H1 (cell line): ENCODE measurements around the gene ZNF775. TPM values are rescaled to one million over a fixed set of nuclear protein-coding genes. Genes with fewer than 3 reads are reported as not detected.
A peak's percentile ranks its signal among the peaks of the same experiment; 100 is the strongest.

Experiments
- CTCF ChIA-PET: fragments of 300-600 bp; sonication (Branson Sonifier 250); formaldehyde crosslinking; loops from one replicate; lab custom pipeline; 2021; ENCODE audit not compliant: partially characterized antibody; lab: Charles Lee
- POLR2A ChIA-PET: fragments of 300-600 bp; sonication (Branson Sonifier 250); formaldehyde crosslinking; loops from one replicate; lab custom pipeline; 2021; ENCODE audit warnings: inconsistent platforms; ENCODE audit not compliant: partially characterized antibody; lab: Charles Lee
- DNase-seq, 2 experiments: peaks; one replicate each; pipeline versions ENCODE4 v3.0.0 to v3.0.0-alpha.2; 2010 to 2022; ENCODE audit warnings: low spot score in 2 of 2, low read depth in 1 of 2, mixed read lengths in 1 of 2
- FAIRE-seq: peaks from 2 replicates; lab custom pipeline; 2011; peaks lifted over from hg19 to GRCh38; lab: Jason Lieb, UNC
- H2AFZ ChIP-seq: 2 replicates; pipeline ENCODE4 v1.8.1; 2012; ENCODE audit warnings: low read length, inconsistent platforms
- H2AK5ac ChIP-seq: 2 replicates; pipeline ENCODE4 v1.6.1; 2013; ENCODE audit warnings: low read depth, low read length
- H2BK120ac ChIP-seq: replicated peaks from 2 replicates; pipeline ENCODE3; 2013; ENCODE audit warnings: low read depth, low read length, inconsistent platforms
- H2BK12ac ChIP-seq: 2 replicates; pipeline ENCODE4 v1.6.1; 2013; ENCODE audit warnings: low read depth, low read length
- H2BK15ac ChIP-seq: 2 replicates; pipeline ENCODE4 v1.6.1; 2013; ENCODE audit warnings: low read length
- H2BK20ac ChIP-seq: 2 replicates; pipeline ENCODE4 v1.6.1; 2013; ENCODE audit warnings: low read length
- H2BK5ac ChIP-seq: 2 replicates; pipeline ENCODE4 v1.6.1; 2013; ENCODE audit warnings: low read depth, low read length
- H3K14ac ChIP-seq: 2 replicates; pipeline ENCODE4 v1.6.1; 2013; ENCODE audit warnings: inconsistent platforms; ENCODE audit not compliant: insufficient read length
- H3K18ac ChIP-seq: 2 replicates; pipeline ENCODE4 v1.6.1; 2013; ENCODE audit warnings: low read length; ENCODE audit errors: extremely low read depth
- H3K23ac ChIP-seq: 2 replicates; pipeline ENCODE4 v1.6.1; 2013; ENCODE audit warnings: inconsistent platforms; ENCODE audit not compliant: insufficient read length
- H3K23me2 ChIP-seq: 2 replicates; pipeline ENCODE4 v1.6.1; 2013; ENCODE audit warnings: low read depth, low read length
- H3K27ac ChIP-seq: 2 replicates; pipeline ENCODE4 v1.6.1; 2011; ENCODE audit warnings: low read depth, low read length, inconsistent platforms
- H3K27me3 ChIP-seq, 4 experiments: replicated peaks in 1 of 4; 1 replicate in 1 of 4; 2 replicates in 3 of 4; pipeline versions ENCODE4 v1.6.1 to v1.8.1; 2011 to 2013; ENCODE audit warnings: low read length in 3 of 4, mild to moderate bottlenecking in 3 of 4, inconsistent platforms in 2 of 4, mixed read lengths in 2 of 4, moderate library complexity in 1 of 4; ENCODE audit not compliant: control insufficient read depth in 3 of 4, insufficient read depth in 3 of 4; ENCODE audit errors: extremely low read depth in 1 of 4
- H3K36me3 ChIP-seq, 4 experiments: 2 replicates each; pipeline versions ENCODE4 v1.6.1 to v1.8.1; 2011 to 2013; ENCODE audit warnings: mild to moderate bottlenecking in 4 of 4, low read length in 3 of 4, moderate library complexity in 2 of 4, control low read depth in 1 of 4, inconsistent platforms in 1 of 4; ENCODE audit not compliant: insufficient read depth in 4 of 4, control insufficient read depth in 2 of 4
- H3K4ac ChIP-seq: replicated peaks from 2 replicates; pipeline ENCODE3; 2013; ENCODE audit warnings: low read length, low read depth, mixed read lengths, inconsistent platforms; ENCODE audit not compliant: insufficient read length
- H3K4me1 ChIP-seq, 4 experiments: replicated peaks in 1 of 4; 1 replicate in 1 of 4; 2 replicates in 3 of 4; pipeline versions ENCODE4 v1.6.1 to v1.8.1; 2011 to 2013; ENCODE audit warnings: low read length in 3 of 4, inconsistent platforms in 2 of 4, mixed read lengths in 1 of 4; ENCODE audit not compliant: insufficient read depth in 4 of 4, control insufficient read depth in 3 of 4
- H3K4me2 ChIP-seq, 2 experiments: 2 replicates each; pipeline versions ENCODE4 v1.6.1 to v1.8.1; 2011 to 2013; ENCODE audit warnings: low read depth in 2 of 2, low read length in 2 of 2, control low read depth in 1 of 2, inconsistent platforms in 1 of 2, mild to moderate bottlenecking in 1 of 2; ENCODE audit not compliant: insufficient read depth in 1 of 2
- H3K4me3 ChIP-seq, 4 experiments: fragments of 200-600, 300-600 bp in 1 of 4; sonication (generic), shearing (Covaris generic), sonication (Bioruptor Twin) in 1 of 4; 2 replicates each; pipeline versions ENCODE4 v1.5.1 to v1.8.1; 2011 to 2016; ENCODE audit warnings: low read length in 4 of 4, low read depth in 3 of 4, control low read depth in 2 of 4, inconsistent platforms in 2 of 4, mild to moderate bottlenecking in 2 of 4, mixed read lengths in 1 of 4, moderate library complexity in 1 of 4; ENCODE audit not compliant: insufficient read depth in 2 of 4; ENCODE audit errors: extremely low read depth in 1 of 4
- H3K56ac ChIP-seq: replicated peaks from 2 replicates; pipeline ENCODE3; 2013; ENCODE audit warnings: low read depth, mild to moderate bottlenecking, mixed read lengths, low read length, inconsistent platforms; ENCODE audit not compliant: insufficient read length
- H3K79me1 ChIP-seq: 2 replicates; pipeline ENCODE4 v1.6.1; 2013; ENCODE audit warnings: low read depth, low read length, control low read depth
- H3K79me2 ChIP-seq, 2 experiments: 2 replicates each; pipeline versions ENCODE4 v1.6.1 to v1.8.1; 2012 to 2013; ENCODE audit warnings: low read length in 2 of 2, mild to moderate bottlenecking in 2 of 2, inconsistent platforms in 1 of 2; ENCODE audit not compliant: insufficient read depth in 2 of 2, control insufficient read depth in 1 of 2
- H3K9ac ChIP-seq, 4 experiments: replicated peaks in 1 of 4; 1 replicate in 1 of 4; 2 replicates in 3 of 4; pipeline versions ENCODE4 v1.6.1 to v1.8.1; 2011 to 2013; ENCODE audit warnings: low read depth in 3 of 4, low read length in 3 of 4, control low read depth in 2 of 4, mild to moderate bottlenecking in 2 of 4, moderate library complexity in 2 of 4, inconsistent platforms in 1 of 4; ENCODE audit errors: extremely low read depth in 1 of 4
- H3K9me3 ChIP-seq, 2 experiments: 2 replicates each; pipeline versions ENCODE4 v1.6.1 to v1.8.1; 2012 to 2013; ENCODE audit warnings: mild to moderate bottlenecking in 2 of 2, moderate library complexity in 2 of 2, control low read depth in 1 of 2, inconsistent platforms in 1 of 2, low read depth in 1 of 2, low read length in 1 of 2, mixed read lengths in 1 of 2; ENCODE audit not compliant: insufficient read depth in 2 of 2
- H4K20me1 ChIP-seq, 2 experiments: replicated peaks in 1 of 2; 2 replicates each; pipeline versions ENCODE3 to v1.8.1; 2011 to 2013; ENCODE audit warnings: inconsistent platforms in 2 of 2, low read length in 2 of 2, mild to moderate bottlenecking in 1 of 2; ENCODE audit not compliant: insufficient read depth in 2 of 2, control insufficient read depth in 1 of 2
- H4K5ac ChIP-seq: 2 replicates; pipeline ENCODE4 v1.6.1; 2013; ENCODE audit warnings: low read length, low read depth, mixed read lengths, inconsistent platforms; ENCODE audit not compliant: insufficient read length
- H4K8ac ChIP-seq: 2 replicates; pipeline ENCODE4 v1.8.0; 2013; ENCODE audit warnings: mild to moderate bottlenecking, moderate library complexity, low read length, inconsistent platforms; ENCODE audit not compliant: insufficient read depth; ENCODE audit errors: extremely low read depth
- H4K91ac ChIP-seq: replicated peaks from 2 replicates; pipeline ENCODE3; 2013; ENCODE audit warnings: low read length, mixed read lengths, inconsistent platforms; ENCODE audit not compliant: insufficient read length
- ASH2L ChIP-seq: fragments of 200-600, 300-600 bp; sonication (generic); IDR thresholded peaks from one replicate; pipeline ENCODE4 v1.7.1; 2017; ENCODE audit warnings: low read length
- CEBPB ChIP-seq: IDR thresholded peaks from 2 replicates; pipeline ENCODE4 v1.6.1; 2012; ENCODE audit warnings: low read depth, low read length
- CTCF ChIP-seq, 3 experiments: IDR thresholded peaks; 1 replicate in 2 of 3; 2 replicates in 1 of 3; pipeline versions ENCODE4 v1.5.1 to v1.6.1; 2011; ENCODE audit warnings: low read length in 3 of 3, mild to moderate bottlenecking in 3 of 3, inconsistent platforms in 2 of 3, low read depth in 1 of 3, moderate library complexity in 1 of 3; ENCODE audit not compliant: insufficient read depth in 1 of 3; ENCODE audit errors: control extremely low read depth in 1 of 3
- E2F6 ChIP-seq: IDR thresholded peaks from 2 replicates; pipeline ENCODE4 v1.6.1; 2012; ENCODE audit warnings: inconsistent platforms
- GABPA ChIP-seq: IDR thresholded peaks from 2 replicates; pipeline ENCODE4 v1.6.1; 2011; ENCODE audit warnings: mild to moderate bottlenecking, low read length, moderate library complexity, borderline replicate concordance; ENCODE audit not compliant: insufficient read depth
- HDAC2 ChIP-seq, 2 experiments: fragments of 300-600 bp in 1 of 2; sonication (generic) in 1 of 2; IDR thresholded peaks; 2 replicates each; pipeline ENCODE4 v1.6.1; 2011 to 2012; ENCODE audit warnings: low read depth in 2 of 2, low read length in 2 of 2, mild to moderate bottlenecking in 2 of 2, moderate library complexity in 2 of 2, borderline replicate concordance in 1 of 2, inconsistent platforms in 1 of 2
- HDAC6 ChIP-seq: IDR thresholded peaks from one replicate; pipeline ENCODE4 v1.7.1; 2012; ENCODE audit warnings: low read depth, mild to moderate bottlenecking, inconsistent platforms, low read length, moderate library complexity
- SP2 ChIP-seq: IDR thresholded peaks from 2 replicates; pipeline ENCODE4 v1.6.1; 2012; ENCODE audit warnings: mild to moderate bottlenecking, low read length, inconsistent platforms
- SRF ChIP-seq: IDR thresholded peaks from 2 replicates; pipeline ENCODE4 v1.6.1; 2011; ENCODE audit warnings: mild to moderate bottlenecking, low read depth, low read length, moderate library complexity
- WGBS, 2 experiments: shearing (Covaris generic) in 1 of 2; methylation state at CpG; one replicate each; pipeline versions ENCODE4 v1.1.6 to v1.1.7; 2013 to 2015; ENCODE audit warnings: low lambda C conversion rate in 2 of 2, mixed read lengths in 2 of 2, inconsistent platforms in 1 of 2, low coverage in 1 of 2, missing lambda C conversion rate in 1 of 2; ENCODE audit not compliant: insufficient replicate concordance in 2 of 2, insufficient coverage in 1 of 2, insufficient read length in 1 of 2; ENCODE audit errors: extremely low coverage in 1 of 2, missing lambda C conversion rate in 1 of 2; 5-methylcytosine and 5-hydroxymethylcytosine counted together
- polyA plus RNA-seq, 7 experiments: library from polyadenylated mRNA; depleted of rRNA in 3 of 7; stranded (reverse) in 5 of 7; unstranded in 2 of 7; fragments of >200 nt in 5 of 7; fragments of 200-250 nt in 2 of 7; gene quantifications; 1 replicate in 5 of 7; 2 replicates in 1 of 7; 4 replicates in 1 of 7; pipeline versions ENCODE4 v1.2.1 to v1.2.3, GENCODE V29; 2011 to 2013; ENCODE audit warnings: missing spikeins in 2 of 7, mixed read lengths in 2 of 7
- total RNA-seq: library from RNA; stranded (reverse); fragmentation: NEBNext Ultra II Directional; extraction: Animal tissue kit (Norgen Biotek cat#: 25700); gene quantifications from 2 replicates; pipeline ENCODE4 v1.2.1, GENCODE V29; 2021

The ZNF775 gene
- total and polyA plus RNA-seq, 2 of the 8 experiments (the other 6 are each of a cell fraction or from before 2014, with no cell fraction given), result 13.6 to 21.5 TPM

GRCh38 chr7:150381096-150381495 is 2.0 kb downstream of the ZNF775 start:
- Histone ChIP-seq H3K9ac (no peak overlapping the region), H3K27ac (no peak overlapping the region), H2BK120ac (no peak overlapping the region), H3K79me1 (peaks cover 15% of the 10 kb centered on the region), H3K18ac (peak overlapping the region; percentile 80), H3K56ac (no peak overlapping the region), H3K4me3 (peak overlapping the region in 1 of 4 experiments; percentile 96; a peak in 2 of 8 replicates), H2BK20ac (no peak overlapping the region), H3K36me3 (peaks cover 0 to 15% (median 0%) of the 10 kb centered on the region in 4 experiments; a peak in 2 of 8 replicates), H3K4ac (no peak overlapping the region), H3K14ac (no peak overlapping the region), H3K4me2 (peak overlapping the region; percentile 94), H2BK12ac (no peak overlapping the region; the same call in 1 of the 2 replicates), H3K23ac (no peak overlapping the region), H2BK5ac (peak overlapping the region; percentile 85; the same call in 1 of the 2 replicates), H3K23me2 (peaks cover 11% of the 10 kb centered on the region), H3K9me3 (no peaks in the 10 kb centered on the region), H2AK5ac (no peak overlapping the region), H2AFZ (no peak overlapping the region), H4K5ac (no peak overlapping the region), H3K79me2 (peaks cover 0 to 58% of the 10 kb centered on the region in 2 experiments), H3K27me3 (no peaks in the 10 kb centered on the region), H4K8ac (no peak overlapping the region), H4K91ac (no peak overlapping the region), H4K20me1 (no peaks in the 10 kb centered on the region), H2BK15ac (peak overlapping the region; percentile 92; the same call in 1 of the 2 replicates), H3K4me1 (peaks cover 30 to 60% (median 42%) of the 10 kb centered on the region in 4 experiments)
- FAIRE-seq (no peak), DNase-seq (no peak)
- CTCF ChIA-PET, result interaction anchor here (1.0 to 1.5 kb wide), 5 partner anchors 12 to 37 kb away, joined by 3 to 4 read pairs (median 3); a partner anchor contains a TSS
- WGBS, 2 experiments, result 75% methylated on average over 7 of the region's 9 CpGs; no CpG with 5 or more reads in 1 of the 2 experiments
- POLR2A ChIA-PET, result interaction anchor here (0.9 to 1.9 kb wide), 6 partner anchors 8 to 45 kb away, joined by 3 to 30 read pairs (median 8); partner anchors contain the start of gene REPIN1
- TF ChIP-seq SP2, result no peak
- TF ChIP-seq HDAC2 (IDR thresholded peaks at IDR 0.05; ENCODE audit: borderline replicate concordance in 1 of 2, low read depth in 2 of 2, low read length in 2 of 2), result no peak
- TF ChIP-seq SRF, result no peak
- TF ChIP-seq GABPA, result no peak
- TF ChIP-seq CTCF (IDR thresholded peaks at IDR 0.05; ENCODE audit: control extremely low read depth in 1 of 3, insufficient read depth in 1 of 3, low read depth in 1 of 3, low read length in 3 of 3), result no peak
- no peak for TF ChIP-seq CEBPB
- no peak for TF ChIP-seq ASH2L
- TF ChIP-seq E2F6, result no peak
- TF ChIP-seq HDAC6, result no peak
